ENCODE results near the gene UGT2B10.

DNA sequence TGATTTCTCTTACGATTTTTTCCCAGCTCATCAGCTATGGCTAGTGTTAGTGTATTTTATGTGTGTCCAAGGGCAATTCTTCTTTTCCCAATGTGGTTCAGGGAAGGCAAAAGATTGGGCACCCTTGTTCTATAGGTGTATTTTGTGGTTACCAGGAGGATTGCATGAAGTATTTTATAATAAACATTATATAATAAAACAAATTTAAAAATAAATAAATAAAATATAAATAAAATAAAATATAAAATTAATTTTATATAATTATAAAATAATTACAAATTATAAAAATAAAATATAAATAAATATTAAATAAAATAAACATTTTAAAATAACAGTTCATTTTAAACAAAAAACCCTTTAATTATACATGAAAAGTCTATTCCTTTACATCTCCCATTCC is 35.6 kb upstream of the UGT2B10 start:
- TF ChIP-seq, protein P1, sequence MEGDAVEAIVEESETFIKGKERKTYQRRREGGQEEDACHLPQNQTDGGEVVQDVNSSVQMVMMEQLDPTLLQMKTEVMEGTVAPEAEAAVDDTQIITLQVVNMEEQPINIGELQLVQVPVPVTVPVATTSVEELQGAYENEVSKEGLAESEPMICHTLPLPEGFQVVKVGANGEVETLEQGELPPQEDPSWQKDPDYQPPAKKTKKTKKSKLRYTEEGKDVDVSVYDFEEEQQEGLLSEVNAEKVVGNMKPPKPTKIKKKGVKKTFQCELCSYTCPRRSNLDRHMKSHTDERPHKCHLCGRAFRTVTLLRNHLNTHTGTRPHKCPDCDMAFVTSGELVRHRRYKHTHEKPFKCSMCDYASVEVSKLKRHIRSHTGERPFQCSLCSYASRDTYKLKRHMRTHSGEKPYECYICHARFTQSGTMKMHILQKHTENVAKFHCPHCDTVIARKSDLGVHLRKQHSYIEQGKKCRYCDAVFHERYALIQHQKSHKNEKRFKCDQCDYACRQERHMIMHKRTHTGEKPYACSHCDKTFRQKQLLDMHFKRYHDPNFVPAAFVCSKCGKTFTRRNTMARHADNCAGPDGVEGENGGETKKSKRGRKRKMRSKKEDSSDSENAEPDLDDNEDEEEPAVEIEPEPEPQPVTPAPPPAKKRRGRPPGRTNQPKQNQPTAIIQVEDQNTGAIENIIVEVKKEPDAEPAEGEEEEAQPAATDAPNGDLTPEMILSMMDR (IDR thresholded peaks at IDR 0.05 in 8 of 11, conservative IDR thresholded peaks at IDR 0.05 in 3 of 11): no peak
- TF ChIP-seq POLR2A (IDR thresholded peaks at IDR 0.05) (no peak), POLR2AphosphoS5 (IDR thresholded peaks at IDR 0.05) (no peak)
